GM18498 (cell line): Measurements from ENCODE around the gene PNPLA7.
"Not testable (repeated sequence)": the region's sequence is repeated elsewhere in the genome, so short reads cannot be mapped to it uniquely, and the experiment has no call there.

Experiments used
- ATAC-seq: cut with Tn5 transposase; IDR thresholded peaks from one replicate; pipeline ENCODE4 v1.9.1; 2021; ENCODE audit warnings: mild to moderate bottlenecking, moderate library complexity; ENCODE audit not compliant: unreplicated experiment

The PNPLA7 gene

GRCh38 chr9:137452761-137453642, 97.2 kb downstream of the PNPLA7 start:
- ATAC-seq = no peak

DNA sequence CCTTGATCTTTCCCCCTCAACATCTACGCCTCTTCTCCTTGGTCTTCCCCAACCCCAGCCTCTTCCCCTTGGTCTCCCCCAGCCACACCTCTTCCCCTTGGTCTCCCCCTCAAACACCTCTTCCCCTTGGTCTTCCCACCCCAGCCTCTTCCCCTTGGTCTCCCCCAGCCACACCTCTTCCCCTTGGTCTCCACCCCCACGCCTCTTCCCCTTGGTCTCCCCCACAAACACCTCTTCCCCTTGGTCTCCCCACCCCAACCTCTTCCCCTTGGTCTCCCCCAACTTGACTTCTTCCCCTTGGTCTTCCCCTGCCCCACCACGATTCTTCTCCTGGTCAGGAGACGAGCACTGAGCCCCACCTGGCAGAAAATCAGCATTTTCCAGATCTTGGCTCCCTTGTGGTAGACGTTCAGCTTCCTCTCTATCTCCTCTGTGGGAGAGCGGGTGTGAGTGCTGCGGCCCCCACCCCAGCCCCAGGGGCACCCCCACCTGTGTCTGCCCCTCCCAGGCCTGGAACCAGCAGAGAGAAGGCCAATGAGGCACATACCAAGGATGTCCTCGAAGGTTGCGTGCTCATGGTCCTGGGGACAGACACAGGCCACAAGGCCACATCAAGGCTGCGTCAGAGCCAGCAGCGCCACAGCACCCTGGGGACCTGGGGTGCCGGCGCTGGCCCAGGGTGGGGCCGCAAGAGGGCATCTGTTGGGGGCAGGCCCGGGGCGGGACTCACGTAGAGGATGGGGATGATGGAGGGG, 98.0 kb downstream of the PNPLA7 start:
- ATAC-seq = no peak

GRCh38 chr9:137451264-137452005, 98.8 kb downstream of the PNPLA7 start:
- ATAC-seq = not testable (repeated sequence)

DNA sequence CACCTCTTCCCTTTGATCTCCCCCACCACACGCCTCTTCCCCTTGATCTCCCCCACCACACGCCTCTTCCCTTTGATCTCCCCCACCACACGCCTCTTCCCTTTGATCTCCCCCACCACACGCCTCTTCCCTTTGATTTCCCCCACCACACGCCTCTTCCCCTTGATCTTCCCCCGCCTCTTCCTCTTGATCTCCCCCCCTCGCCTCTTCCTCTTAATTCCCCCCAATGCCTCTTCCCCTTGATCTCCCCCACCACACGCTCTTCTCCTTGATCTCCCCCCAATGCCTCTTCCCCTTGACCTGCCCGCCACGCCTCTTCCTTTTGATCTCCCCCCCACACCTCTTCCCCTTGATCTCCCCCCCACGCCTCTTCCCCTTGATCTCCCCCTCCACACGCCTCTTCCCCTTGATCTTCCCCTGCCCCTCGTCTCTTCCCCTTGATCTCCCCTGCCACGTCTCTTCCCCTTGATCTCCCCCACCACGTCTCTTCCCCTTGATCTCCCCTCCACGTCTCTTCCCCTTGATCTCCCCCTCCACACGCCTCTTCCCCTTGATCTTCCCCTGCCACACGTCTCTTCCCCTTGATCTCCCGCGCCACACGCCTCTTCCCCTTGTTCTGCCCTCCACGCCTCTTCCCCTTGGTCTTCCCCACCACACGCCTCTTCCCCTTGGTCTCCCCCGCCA, 99.5 kb downstream of the PNPLA7 start:
- not testable (repeated sequence) for ATAC-seq

- ATAC-seq = no peak
These were observed 100.2 kb downstream of the PNPLA7 start for GRCh38 chr9:137449931-137450538.

- no peak for ATAC-seq
These were observed 100.9 kb downstream of the PNPLA7 start for GRCh38 chr9:137449081-137449844.

- ATAC-seq = no peak
These were observed 101.6 kb downstream of the PNPLA7 start for GRCh38 chr9:137448602-137448962.

- ATAC-seq = no peak
These were observed 102.2 kb downstream of the PNPLA7 start for GRCh38 chr9:137447722-137448601.

DNA sequence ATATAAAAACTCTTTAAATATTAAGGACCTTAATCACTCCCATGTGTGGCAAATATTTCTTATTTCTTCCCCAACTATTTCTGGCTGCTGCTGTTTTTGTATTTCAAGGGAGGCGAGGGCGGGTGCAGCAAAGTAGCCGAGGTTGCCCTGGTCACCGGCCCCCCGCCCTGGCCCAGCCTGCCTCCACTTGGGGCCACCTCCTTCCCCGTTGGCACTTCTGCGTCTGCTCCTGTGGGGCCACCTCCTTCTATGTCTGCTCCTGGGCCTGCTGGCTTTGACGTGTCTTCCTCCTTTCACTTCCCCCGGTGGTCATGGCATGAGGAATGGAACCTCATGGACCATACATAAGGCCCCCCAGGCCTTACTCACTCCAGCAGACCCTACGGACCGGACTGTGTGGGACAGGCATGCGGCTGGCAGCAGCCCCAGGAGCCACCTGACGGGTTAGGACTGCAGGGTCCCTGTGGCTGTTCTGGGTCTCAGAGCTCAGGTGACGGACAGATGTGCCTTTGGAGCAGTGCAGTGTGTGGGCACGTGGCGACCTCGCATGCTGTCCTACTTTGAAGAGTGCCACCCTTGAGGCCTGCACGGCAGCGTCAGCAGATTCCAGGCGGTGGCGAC, 103.2 kb downstream of the PNPLA7 start:
- no peak for ATAC-seq

GRCh38 chr9:137445930-137446431, 104.2 kb downstream of the PNPLA7 start:
- no peak for ATAC-seq

DNA sequence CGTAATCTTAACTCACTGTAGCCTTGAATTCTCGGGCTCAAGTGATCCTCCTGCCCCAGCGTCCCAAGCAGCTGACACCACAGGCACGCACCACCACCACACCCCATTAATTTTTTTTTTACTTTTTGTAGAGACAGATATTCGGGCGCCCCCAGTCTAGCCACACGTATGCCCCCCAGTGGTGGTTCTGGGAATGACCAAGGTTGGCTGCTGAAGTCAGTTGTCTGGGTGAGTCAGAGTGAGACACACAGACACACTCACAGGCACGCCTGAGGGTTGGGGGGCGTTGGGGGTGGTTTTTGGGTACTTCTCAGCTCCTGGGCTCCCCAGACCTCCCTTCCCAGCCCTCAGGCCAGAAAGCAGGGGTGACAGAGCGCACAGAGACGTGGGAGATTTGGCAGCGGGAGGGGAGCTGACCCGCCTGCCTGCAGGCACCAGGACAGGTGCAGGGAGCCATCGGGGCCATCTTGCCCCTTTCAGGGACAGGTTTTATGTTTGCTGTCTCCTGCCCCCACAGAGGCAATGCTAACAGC, 104.9 kb downstream of the PNPLA7 start:
- no peak for ATAC-seq

- ATAC-seq = no peak
These were observed 106.0 kb downstream of the PNPLA7 start for GRCh38 chr9:137444106-137444790.

GRCh38 chr9:137441935-137442321, 108.3 kb downstream of the PNPLA7 start:
- ATAC-seq = no peak

- no peak for ATAC-seq
These were observed 108.8 kb downstream of the PNPLA7 start, which contains the start of gene ENTPD8 for GRCh38 chr9:137441289-137441934. Gene ENTPD8, minus strand, starts transcription at chr9:137441357. Its CDS starts 3,072 bp downstream, at chr9:137438285.

GRCh38 chr9:137439158-137439714, 111.0 kb downstream of the PNPLA7 start:
- ATAC-seq = no peak

- ATAC-seq = no peak
These were observed 111.5 kb downstream of the PNPLA7 start for GRCh38 chr9:137438591-137439157.
